PC-9 (cell line): ENCODE data around the gene ARHGAP10. TPM values are rescaled to one million over a fixed set of nuclear protein-coding genes. Genes with fewer than 3 reads are reported as not detected.

Experiments
- BruUV-seq: library from RNA; stranded (reverse); fragments of 400-500 nt; replicated peaks from 2 replicates; lab custom pipeline; 2021; lab: Mats Ljungman, UMichigan
- CTCF ChIA-PET: fragments of 300-600 bp; sonication (Branson Sonifier 250); formaldehyde crosslinking; loops from one replicate; lab custom pipeline; 2022; ENCODE audit warnings: antibody characterized with exemption; lab: Charles Lee
- POLR2A ChIA-PET: fragments of 300-600 bp; sonication (Branson Sonifier 250); formaldehyde crosslinking; loops from one replicate; lab custom pipeline; 2022; ENCODE audit warnings: antibody characterized with exemption; ENCODE audit not compliant: unreplicated experiment; lab: Charles Lee
- DNase-seq, 2 experiments: peaks; one replicate each; pipeline versions ENCODE4 v3.0.0 to v3.0.0-alpha.2; 2015 to 2022; ENCODE audit warnings: mixed read lengths in 1 of 2
- H2AFZ ChIP-seq: fragments of 200-600 bp; sonication (generic); 2 replicates; pipeline ENCODE4 v1.8.1; 2017; ENCODE audit warnings: antibody characterized with exemption
- H3F3A ChIP-seq: fragments of 200-600 bp; sonication (generic); 2 replicates; pipeline ENCODE4 v1.8.1; 2017; ENCODE audit warnings: antibody characterized with exemption, mild to moderate bottlenecking, low read depth; ENCODE audit not compliant: insufficient read depth
- H3K27ac ChIP-seq: fragments of 200-600 bp; sonication (generic); 2 replicates; pipeline ENCODE4 v1.6.1; 2016; ENCODE audit warnings: mixed run types
- H3K27me3 ChIP-seq: fragments of 200-600 bp; sonication (generic); 2 replicates; pipeline ENCODE4 v1.6.1; 2016; ENCODE audit warnings: low read depth, mixed run types; ENCODE audit not compliant: insufficient read depth
- H3K36me3 ChIP-seq: fragments of 200-600 bp; sonication (generic); 2 replicates; pipeline ENCODE4 v1.6.1; 2016; ENCODE audit warnings: low read depth, mixed run types
- H3K4me1 ChIP-seq: fragments of 200-600 bp; sonication (generic); replicated peaks from 2 replicates; pipeline ENCODE4 v1.6.1; 2016; ENCODE audit warnings: mixed run types; ENCODE audit not compliant: insufficient read depth
- H3K4me2 ChIP-seq: fragments of 200-600 bp; sonication (generic); 2 replicates; pipeline ENCODE4 v1.6.1; 2017; ENCODE audit warnings: mixed run types
- H3K4me3 ChIP-seq: fragments of 200-600 bp; sonication (generic); 2 replicates; pipeline ENCODE4 v1.6.1; 2016; ENCODE audit warnings: mixed run types
- H3K79me2 ChIP-seq: fragments of 200-600 bp; sonication (generic); 2 replicates; pipeline ENCODE4 v1.6.1; 2017; ENCODE audit warnings: low read depth, mixed run types
- H3K9me2 ChIP-seq: fragments of 200-600 bp; sonication (generic); 2 replicates; pipeline ENCODE4 v1.8.1; 2017; ENCODE audit warnings: mild to moderate bottlenecking; ENCODE audit not compliant: insufficient read depth
- H3K9me3 ChIP-seq: fragments of 200-600 bp; sonication (generic); 2 replicates; pipeline ENCODE4 v1.8.1; 2016; ENCODE audit warnings: low read depth; ENCODE audit not compliant: insufficient read depth
- H4K20me1 ChIP-seq: fragments of 200-600 bp; sonication (generic); 2 replicates; pipeline ENCODE4 v1.8.1; 2017; ENCODE audit not compliant: insufficient read depth
- EZH2 ChIP-seq: fragments of 200-600 bp; sonication (generic); IDR thresholded peaks from 2 replicates; pipeline ENCODE4 v1.8.0; 2017; ENCODE audit warnings: antibody characterized with exemption, low read depth
- intact Hi-C: fragments of 100-400 bp; cut with micrococcal nuclease; formaldehyde crosslinking; loops from one replicate; pipeline ENCODE4 v1.10.0; 2022; ENCODE audit not compliant: unreplicated experiment
- total RNA-seq: library from RNA; stranded (reverse); gene quantifications from 2 replicates; pipeline ENCODE4 v1.2.3, GENCODE V29; 2021
- TF ChIP-seq, protein P1 (sequence below): fragments of 200-600 bp; sonication (generic); conservative IDR thresholded peaks from 2 replicates; pipeline ENCODE4 v1.6.1; 2017; ENCODE audit warnings: mixed run types, antibody characterized with exemption, mild to moderate bottlenecking, moderate library complexity

The ARHGAP10 gene
- total RNA-seq, 1 experiment from 2014 or later = 27.5 TPM

DNA sequence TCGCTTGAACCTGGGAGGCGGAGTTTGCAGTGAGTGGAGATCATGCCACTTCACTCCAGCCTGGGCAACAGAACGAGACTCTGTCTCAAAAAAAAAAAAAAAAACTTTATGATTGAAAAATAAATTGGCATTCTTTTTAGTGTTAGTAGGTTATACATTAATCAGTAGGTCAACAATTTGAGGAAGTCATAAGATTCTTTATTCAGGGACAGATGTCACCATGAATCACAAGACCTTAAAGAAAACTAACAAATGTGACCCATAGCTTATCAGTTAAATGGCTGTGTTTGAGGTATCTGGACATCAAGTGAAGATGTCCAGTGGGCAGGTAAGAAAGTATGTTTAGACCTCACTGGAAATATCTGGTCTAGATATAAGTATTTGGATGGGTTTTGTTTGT, 38.7 kb upstream of the ARHGAP10 start:
- Histone ChIP-seq H3K4me1 (no peaks in the 10 kb centered on the region), H3K27me3 (no peaks in the 10 kb centered on the region), H3K9me2 (no peaks in the 10 kb centered on the region), H2AFZ (no peak overlapping the region), H3K4me3 (no peak overlapping the region), H3K36me3 (no peaks in the 10 kb centered on the region), H3F3A (no peaks in the 10 kb centered on the region), H4K20me1 (no peaks in the 10 kb centered on the region), H3K4me2 (no peak overlapping the region), H3K9me3 (no peaks in the 10 kb centered on the region), H3K79me2 (no peaks in the 10 kb centered on the region), H3K27ac (no peak overlapping the region)
- POLR2A ChIA-PET = no interaction called here
- no peak for DNase-seq
- CTCF ChIA-PET = no interaction called here
- intact Hi-C loops = no loop called here
- no TSS peak for BruUV-seq
- TF ChIP-seq, protein P1, sequence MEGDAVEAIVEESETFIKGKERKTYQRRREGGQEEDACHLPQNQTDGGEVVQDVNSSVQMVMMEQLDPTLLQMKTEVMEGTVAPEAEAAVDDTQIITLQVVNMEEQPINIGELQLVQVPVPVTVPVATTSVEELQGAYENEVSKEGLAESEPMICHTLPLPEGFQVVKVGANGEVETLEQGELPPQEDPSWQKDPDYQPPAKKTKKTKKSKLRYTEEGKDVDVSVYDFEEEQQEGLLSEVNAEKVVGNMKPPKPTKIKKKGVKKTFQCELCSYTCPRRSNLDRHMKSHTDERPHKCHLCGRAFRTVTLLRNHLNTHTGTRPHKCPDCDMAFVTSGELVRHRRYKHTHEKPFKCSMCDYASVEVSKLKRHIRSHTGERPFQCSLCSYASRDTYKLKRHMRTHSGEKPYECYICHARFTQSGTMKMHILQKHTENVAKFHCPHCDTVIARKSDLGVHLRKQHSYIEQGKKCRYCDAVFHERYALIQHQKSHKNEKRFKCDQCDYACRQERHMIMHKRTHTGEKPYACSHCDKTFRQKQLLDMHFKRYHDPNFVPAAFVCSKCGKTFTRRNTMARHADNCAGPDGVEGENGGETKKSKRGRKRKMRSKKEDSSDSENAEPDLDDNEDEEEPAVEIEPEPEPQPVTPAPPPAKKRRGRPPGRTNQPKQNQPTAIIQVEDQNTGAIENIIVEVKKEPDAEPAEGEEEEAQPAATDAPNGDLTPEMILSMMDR = no peak

DNA sequence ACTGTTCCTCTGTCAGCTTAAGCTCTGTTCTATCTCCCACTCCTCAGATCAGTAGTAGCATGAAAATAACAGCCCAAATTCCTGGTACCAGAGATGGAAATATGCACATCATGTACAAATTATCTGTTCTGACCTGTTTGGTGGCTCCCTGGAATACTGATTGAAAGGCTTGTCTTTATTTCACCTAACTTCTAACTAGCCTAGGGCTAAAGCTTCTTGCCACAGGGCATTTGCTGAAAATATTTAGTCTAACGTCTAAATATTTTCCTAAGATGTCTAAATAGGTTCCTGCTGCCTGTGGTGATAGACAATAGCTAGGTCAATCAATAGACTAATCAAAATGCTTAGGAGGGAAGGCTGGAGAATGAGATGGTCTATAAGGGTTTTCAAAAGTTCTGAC, 35.0 kb upstream of the ARHGAP10 start:
- no peaks in the 10 kb centered on the region for H3F3A ChIP-seq
- no peaks in the 10 kb centered on the region for H4K20me1 ChIP-seq
- H3K9me2 ChIP-seq = no peaks in the 10 kb centered on the region
- no peak overlapping the region for H3K4me2 ChIP-seq
- no peak overlapping the region for H2AFZ ChIP-seq
- no TSS peak for BruUV-seq
- intact Hi-C loops = no loop called here
- no peak for TF ChIP-seq EZH2
- TF ChIP-seq, protein P1 = no peak
- no peak overlapping the region for H3K27ac ChIP-seq
- no peaks in the 10 kb centered on the region for H3K79me2 ChIP-seq
- no peak overlapping the region for H3K4me3 ChIP-seq
- no peaks in the 10 kb centered on the region for H3K27me3 ChIP-seq
- no peak for DNase-seq
- H3K36me3 ChIP-seq = no peaks in the 10 kb centered on the region
- H3K4me1 ChIP-seq = no peaks in the 10 kb centered on the region
- no peaks in the 10 kb centered on the region for H3K9me3 ChIP-seq
- ChIA-PET POLR2A (no interaction called here), CTCF (no interaction called here)

- no peaks in the 10 kb centered on the region for H4K20me1 ChIP-seq
- intact Hi-C loops = no loop called here
- no peak overlapping the region for H3K27ac ChIP-seq
- no peak overlapping the region for H2AFZ ChIP-seq
- ChIA-PET CTCF (no interaction called here), POLR2A (no interaction called here)
- peaks cover 3% of the 10 kb centered on the region; the same call in 1 of the 2 replicates for H3K4me1 ChIP-seq
- TF ChIP-seq, protein P1 = no peak
- TF ChIP-seq EZH2 = no peak
- no peak overlapping the region for H3K4me2 ChIP-seq
- no peaks in the 10 kb centered on the region for H3K9me2 ChIP-seq
- H3K27me3 ChIP-seq = no peaks in the 10 kb centered on the region
- DNase-seq = no peak
- no peaks in the 10 kb centered on the region for H3K9me3 ChIP-seq
- BruUV-seq = no TSS peak
- no peaks in the 10 kb centered on the region for H3K79me2 ChIP-seq
- H3K4me3 ChIP-seq = no peak overlapping the region
- no peaks in the 10 kb centered on the region for H3F3A ChIP-seq
- no peaks in the 10 kb centered on the region for H3K36me3 ChIP-seq
Observed at GRCh38 chr4:147704846-147705245, 27.0 kb upstream of the ARHGAP10 start.
